Measurements from ENCODE around the gene FBXW11.

DNA sequence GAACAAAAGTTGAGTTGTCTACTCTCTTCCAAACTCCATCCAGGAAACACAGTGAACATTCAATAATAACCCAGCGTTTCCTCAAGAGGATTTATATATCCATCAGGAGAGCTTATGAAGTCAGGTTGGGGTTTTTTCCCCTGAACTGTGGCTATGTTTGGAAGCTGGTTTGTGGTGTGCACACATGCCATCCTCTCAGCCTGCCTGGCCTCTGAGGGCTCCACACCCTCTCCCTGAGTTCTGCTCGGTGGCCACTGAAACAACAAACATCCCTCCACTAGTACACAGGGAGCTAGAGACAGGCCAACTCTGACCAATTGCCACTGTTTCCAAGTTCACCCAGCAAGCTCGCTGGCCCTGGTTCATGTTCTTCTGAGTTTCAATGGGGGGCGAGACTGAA lies 185.2 kb downstream of the FBXW11 start:
- TF ChIP-seq CTCF (conservative IDR thresholded peaks at IDR 0.05) = no peak
- TF ChIP-seq EZH2 (IDR thresholded peaks at IDR 0.05; ENCODE audit: low read depth) = no peak
